GM15510 (cell line): ENCODE measurements around the gene HNF1B.

Experiments
- POLR2A ChIP-seq: IDR thresholded peaks from 3 replicates; pipeline ENCODE4 v1.6.1; 2011; ENCODE audit warnings: borderline replicate concordance; ENCODE audit not compliant: insufficient read length; ENCODE audit errors: extremely low read depth

Gene HNF1B

GRCh38 chr17:37744961-37745800 lies at the start of gene HNF1B:
TSS of gene HNF1B (minus strand) at chr17:37745059. CDS start at chr17:37744884, 175 bp downstream.
- TF ChIP-seq POLR2A = peak; percentile 85

GRCh38 chr17:37792787-37793186 lies 47.9 kb upstream of the HNF1B start:
- no peak for TF ChIP-seq POLR2A

GRCh38 chr17:37791447-37792399 lies 46.9 kb upstream of the HNF1B start:
- no peak for TF ChIP-seq POLR2A

- TF ChIP-seq POLR2A = no peak
These were observed 45.1 kb upstream of the HNF1B start for GRCh38 chr17:37789771-37790541.

GRCh38 chr17:37789021-37789565 lies 44.2 kb upstream of the HNF1B start:
- TF ChIP-seq POLR2A = no peak

- TF ChIP-seq POLR2A = no peak
These were observed 43.7 kb upstream of the HNF1B start for GRCh38 chr17:37788526-37788925.

- TF ChIP-seq POLR2A = no peak
These were observed 42.3 kb upstream of the HNF1B start for GRCh38 chr17:37787055-37787757.

- no peak for TF ChIP-seq POLR2A
These were observed 41.6 kb upstream of the HNF1B start for GRCh38 chr17:37786481-37786880.

GRCh38 chr17:37781451-37781850 lies 36.6 kb upstream of the HNF1B start:
- no peak for TF ChIP-seq POLR2A

GRCh38 chr17:37779554-37779953 lies 34.7 kb upstream of the HNF1B start:
- TF ChIP-seq POLR2A = no peak

GRCh38 chr17:37774504-37774903 lies 29.6 kb upstream of the HNF1B start:
- no peak for TF ChIP-seq POLR2A

GRCh38 chr17:37772982-37773381 lies 28.1 kb upstream of the HNF1B start:
- no peak for TF ChIP-seq POLR2A

GRCh38 chr17:37770631-37771518 lies 26.0 kb upstream of the HNF1B start:
- no peak for TF ChIP-seq POLR2A
